Measurements from ENCODE around the gene TBK1.

- no peak for TF ChIP-seq CTCF (IDR thresholded peaks at IDR 0.05)
- TF ChIP-seq POLR2A (IDR thresholded peaks at IDR 0.05): no peak
Observed at GRCh38 chr12:64493513-64493912, 41.6 kb downstream of the TBK1 start.
